HG03439 (cell line): ENCODE data around the gene SCN11A.

Source experiments
- ATAC-seq: cut with Tn5 transposase; IDR thresholded peaks from one replicate; pipeline ENCODE4 v1.9.1; 2021; ENCODE audit warnings: mild to moderate bottlenecking, moderate library complexity; ENCODE audit not compliant: unreplicated experiment

SCN11A gene

GRCh38 chr3:39051649-39052561, at the start of gene SCN11A, which contains the start of gene WDR48:
TSS of gene SCN11A (minus strand) at chr3:39051944. CDS start at chr3:38950362, 101,582 bp downstream.
TSS of gene WDR48 (plus strand) at chr3:39052016. CDS start at chr3:39052026, 10 bp downstream.
- ATAC-seq, result peak; percentile 98

- ATAC-seq, result no peak
Observed at GRCh38 chr3:39101022-39101689, 49.4 kb upstream of the SCN11A start.

- no peak for ATAC-seq
Observed at GRCh38 chr3:39100500-39100886, 48.7 kb upstream of the SCN11A start.

GRCh38 chr3:39099738-39100499, 48.2 kb upstream of the SCN11A start:
- no peak for ATAC-seq

- ATAC-seq, result no peak
Observed at GRCh38 chr3:39099242-39099641, 47.5 kb upstream of the SCN11A start.

GRCh38 chr3:39098473-39099000, 46.8 kb upstream of the SCN11A start:
- ATAC-seq, result no peak

- no peak for ATAC-seq
Observed at GRCh38 chr3:39097716-39098472, 46.1 kb upstream of the SCN11A start.

- no peak for ATAC-seq
Observed at GRCh38 chr3:39096775-39097174, 45.0 kb upstream of the SCN11A start.

GRCh38 chr3:39095778-39096177, 44.0 kb upstream of the SCN11A start:
- no peak for ATAC-seq

GRCh38 chr3:39094851-39095677, 43.3 kb upstream of the SCN11A start:
- ATAC-seq, result no peak

GRCh38 chr3:39090922-39091321, 39.2 kb upstream of the SCN11A start:
- ATAC-seq, result no peak

GRCh38 chr3:39088889-39089288, 37.1 kb upstream of the SCN11A start:
- ATAC-seq, result no peak

- no peak for ATAC-seq
Observed at GRCh38 chr3:39088456-39088855, 36.7 kb upstream of the SCN11A start.

- no peak for ATAC-seq
Observed at GRCh38 chr3:39086144-39086543, 34.4 kb upstream of the SCN11A start.

- no peak for ATAC-seq
Observed at GRCh38 chr3:39082666-39083313, 31.0 kb upstream of the SCN11A start.

- no peak for ATAC-seq
Observed at GRCh38 chr3:39080026-39080425, 28.3 kb upstream of the SCN11A start.

GRCh38 chr3:39079530-39079929, 27.8 kb upstream of the SCN11A start:
- no peak for ATAC-seq

- no peak for ATAC-seq
Observed at GRCh38 chr3:39075910-39076309, 24.2 kb upstream of the SCN11A start.

GRCh38 chr3:39068556-39068955, 16.8 kb upstream of the SCN11A start:
- ATAC-seq, result no peak
